Subcutaneous abdominal adipose tissue (tissue), 5 donors: ENCODE results near the gene ZNF607.

ENCODE experiments used
- H3K27ac ChIP-seq: one replicate; pipeline ENCODE4 v1.7.0; 2013; ENCODE audit warnings: low read depth, mild to moderate bottlenecking, inconsistent platforms, low read length, moderate library complexity
- H3K27me3 ChIP-seq, 5 donors: one replicate each; pipeline ENCODE4 v1.7.0; 2013; ENCODE audit warnings: low read length in 5 of 5, inconsistent platforms in 1 of 5; ENCODE audit not compliant: control insufficient read depth in 5 of 5, insufficient read depth in 4 of 5
- H3K36me3 ChIP-seq, 5 donors: one replicate each; pipeline ENCODE4 v1.7.0; 2013; ENCODE audit warnings: low read length in 5 of 5; ENCODE audit not compliant: control insufficient read depth in 5 of 5, insufficient read depth in 5 of 5
- H3K4me1 ChIP-seq, 5 donors: one replicate each; pipeline ENCODE4 v1.7.0; 2013; ENCODE audit warnings: low read length in 5 of 5, mild to moderate bottlenecking in 3 of 5, moderate library complexity in 1 of 5; ENCODE audit not compliant: control insufficient read depth in 5 of 5, insufficient read depth in 5 of 5
- H3K4me3 ChIP-seq, 5 donors: one replicate each; pipeline ENCODE4 v1.7.0; 2013; ENCODE audit warnings: low read length in 5 of 5, low read depth in 1 of 5
- H3K9ac ChIP-seq, 5 donors: one replicate each; pipeline ENCODE4 v1.7.0; 2013; ENCODE audit warnings: low read length in 5 of 5, mild to moderate bottlenecking in 4 of 5, moderate library complexity in 3 of 5
- H3K9me3 ChIP-seq, 5 donors: one replicate each; pipeline ENCODE4 v1.7.0; 2013; ENCODE audit warnings: low read length in 5 of 5; ENCODE audit not compliant: control insufficient read depth in 5 of 5
- donor health status: healthy.
- donor health status: healthy.
- donor health status: healthy.
- donor health status: healthy.
- donor health status: healthy.

ZNF607 gene

DNA sequence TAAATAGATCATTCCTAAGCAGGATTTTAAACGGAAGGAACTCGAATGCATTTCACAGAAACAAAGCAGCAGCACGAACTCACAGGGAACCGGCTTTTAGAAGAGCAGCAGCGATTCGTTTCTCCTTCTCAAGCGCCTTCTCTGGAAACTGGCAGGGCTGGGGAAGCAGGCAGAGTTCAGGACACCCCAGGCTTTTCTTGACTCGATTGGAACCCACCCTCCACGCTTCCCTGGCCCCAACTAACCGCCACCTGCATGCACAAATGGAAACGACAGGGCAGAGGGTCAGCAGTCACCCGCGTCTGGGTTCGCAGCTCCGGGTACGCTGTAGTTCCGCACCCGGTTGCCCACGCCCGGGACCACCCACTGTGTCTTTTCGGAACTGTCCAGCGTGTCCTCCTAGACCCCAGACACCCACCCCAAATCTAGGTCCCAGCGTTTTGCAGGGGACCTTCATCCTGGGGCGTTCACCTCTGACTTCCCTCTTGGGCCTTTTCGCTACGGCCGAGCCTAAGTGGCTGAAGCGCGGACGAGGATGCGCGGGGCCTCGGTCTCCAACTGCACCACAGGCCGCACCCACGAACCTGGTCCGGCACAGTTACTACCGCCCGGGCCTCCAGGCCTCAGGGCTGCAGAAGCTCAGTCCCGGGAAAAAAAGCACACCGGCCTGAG, 64.8 kb downstream of the ZNF607 start:
- Histone ChIP-seq H3K27ac (peak overlapping the region; percentile 78), H3K4me1 (peaks cover 7 to 34% (median 26%) of the 10 kb centered on the region in 5 donors), H3K9me3 (peaks cover 0 to 8% (median 3%) of the 10 kb centered on the region in 5 donors), H3K9ac (peak overlapping the region; percentile 72 to 94 (median 76)), H3K27me3 (no peaks in the 10 kb centered on the region), H3K36me3 (peaks cover 0 to under 1% (median 0%) of the 10 kb centered on the region in 5 donors), H3K4me3 (peak overlapping the region; percentile 87 to 95 (median 90))

DNA sequence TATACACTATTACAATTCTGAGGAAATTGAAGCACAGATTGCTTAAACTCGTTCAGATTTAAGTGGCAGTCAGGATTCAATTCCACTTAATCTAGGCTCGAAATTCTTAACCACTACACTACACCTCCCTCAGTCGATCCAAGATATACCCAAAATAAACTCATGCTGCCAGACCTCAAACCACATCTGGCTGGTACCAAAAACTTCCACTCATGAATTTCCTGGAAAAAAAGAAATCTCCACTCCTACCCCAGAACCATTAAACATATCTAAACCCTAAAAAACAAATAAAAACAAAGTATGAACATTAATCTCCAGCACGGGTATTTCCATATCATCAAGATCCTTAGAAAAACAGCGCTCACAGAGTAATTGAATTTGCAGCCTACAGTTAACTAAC, 65.4 kb downstream of the ZNF607 start:
- peak overlapping the region; percentile 72 to 94 (median 76) for H3K9ac ChIP-seq
- peaks cover 7 to 34% (median 26%) of the 10 kb centered on the region in 5 donors for H3K4me1 ChIP-seq
- H3K27me3 ChIP-seq, result no peaks in the 10 kb centered on the region
- peaks cover 0 to 13% (median 3%) of the 10 kb centered on the region in 5 donors for H3K9me3 ChIP-seq
- H3K27ac ChIP-seq, result peak overlapping the region; percentile 78
- H3K4me3 ChIP-seq, result peak overlapping the region; percentile 87 to 95 (median 90)
- H3K36me3 ChIP-seq, result peaks cover 0 to 7% (median 0%) of the 10 kb centered on the region in 5 donors
